K562 (cell line): ENCODE results near the gene PCAT6. TPM values are rescaled to one million over a fixed set of nuclear protein-coding genes. Genes with fewer than 3 reads are reported as not detected.

Experiments used
- AFF4 ChIP-seq: sonication (generic); formaldehyde crosslinking; IDR thresholded peaks from 2 replicates; pipeline ENCODE4 v1.8.0; 2023; ENCODE audit warnings: mild to moderate bottlenecking, missing genetic modification reagents
- HDAC1 ChIP-seq, 2 experiments: fragments of 450-650 bp; IDR thresholded peaks; 2 replicates each; pipeline ENCODE4 v1.6.1; 2016 to 2017; ENCODE audit warnings: inconsistent platforms in 1 of 2, mild to moderate bottlenecking in 1 of 2, moderate library complexity in 1 of 2
- HNRNPH1 ChIP-seq: fragments of 200-400 bp; formaldehyde crosslinking; optimal IDR thresholded peaks from 2 replicates; pipeline ENCODE3; 2017; ENCODE audit warnings: low read depth, mild to moderate bottlenecking, low read length, moderate library complexity
- JUND ChIP-seq, 2 experiments: IDR thresholded peaks; 2 replicates in 1 of 2; 3 replicates in 1 of 2; pipeline ENCODE4 v1.6.1; 2011; ENCODE audit warnings: borderline replicate concordance in 2 of 2, low read depth in 2 of 2, low read length in 2 of 2, improper control_type of control experiment in 1 of 2, missing biosample characterization in 1 of 2, missing genetic modification characterization in 1 of 2, missing genetic modification reagents in 1 of 2
- MEF2D ChIP-seq: conservative IDR thresholded peaks from 2 replicates; pipeline ENCODE4 v1.6.1; 2016; ENCODE audit warnings: low read depth, missing genetic modification characterization, missing compliant biosample characterization
- MNT ChIP-seq, 2 experiments: fragments of 450-650 bp; conservative IDR thresholded peaks; 2 replicates each; pipeline ENCODE4 v1.6.1; 2017; ENCODE audit warnings: mild to moderate bottlenecking in 2 of 2, moderate library complexity in 2 of 2
- SRSF1 ChIP-seq: fragments of 200-400 bp; formaldehyde crosslinking; IDR thresholded peaks from 2 replicates; pipeline ENCODE4 v1.6.1; 2017; ENCODE audit warnings: mild to moderate bottlenecking, low read depth, low read length, moderate library complexity
- TAF9B ChIP-seq: fragments of 450-650 bp; IDR thresholded peaks from 2 replicates; pipeline ENCODE4 v1.6.1; 2018; ENCODE audit warnings: mild to moderate bottlenecking; ENCODE audit not compliant: partially characterized antibody
- polyA plus RNA-seq, 8 experiments: library from polyadenylated mRNA; depleted of rRNA in 4 of 8; stranded (reverse) in 5 of 8; unstranded in 3 of 8; fragments of >200 nt; fragmentation: Nextera tagmentation in 2 of 8; fragmentation: Illumina TruSeq in 1 of 8; extraction: Ambion mirVana in 2 of 8; extraction: Trizol in 1 of 8; gene quantifications; 2 replicates each; pipeline versions ENCODE4 v1.2.1 to v1.2.3, GENCODE V29; 2011 to 2014; ENCODE audit warnings: inconsistent platforms in 1 of 8, missing spikeins in 1 of 8
- total RNA-seq, 7 experiments: library from RNA; depleted of rRNA in 6 of 7; stranded (reverse); fragments of >200 nt in 6 of 7; fragmentation: Illumina TruSeq in 2 of 7; extraction: Trizol in 2 of 7; gene quantifications; 2 replicates each; pipeline versions ENCODE4 v1.2.1 to v1.2.3, GENCODE V29; 2011 to 2021; ENCODE audit warnings: low replicate concordance in 1 of 7

PCAT6 gene
- total and polyA plus RNA-seq, 9 of the 15 experiments (the other 6 are each of a cell fraction or from before 2014, with no cell fraction given): 0.25 to 2.4 (median 0.54) TPM; not detected in 1

GRCh38 chr1:202802998-202803932, 7.5 kb upstream of the PCAT6 start (continued):
- TF ChIP-seq MNT (conservative IDR thresholded peaks at IDR 0.05) (no peak; a peak in 1 of 4 replicates), HDAC1 (IDR thresholded peaks at IDR 0.05) (no peak), SRSF1 (no peak), MEF2D (tag) (no peak), AFF4 (no peak), HNRNPH1 (no peak), TAF9B (peak; percentile 23), JUND (IDR thresholded peaks at IDR 0.05; ENCODE audit: borderline replicate concordance, low read depth, low read length) (peak; percentile 24; the same call in 1 of the 2 replicates), JUND (tag; IDR thresholded peaks at IDR 0.05; ENCODE audit: borderline replicate concordance, low read depth, low read length) (peak; percentile 55; the same call in 1 of the 3 replicates)
